Glutamatergic neuron (in vitro differentiated cells): ENCODE results near the gene PI4KA. TPM values are rescaled to one million over a fixed set of nuclear protein-coding genes. Genes with fewer than 3 reads are reported as not detected.
"Not testable (repeated sequence)": the region's sequence is repeated elsewhere in the genome, so short reads cannot be mapped to it uniquely, and the experiment has no call there.

Experiments
- DNase-seq: peaks from one replicate; pipeline ENCODE4 v3.0.0; 2022
- H3K27ac Mint-ChIP-seq: one replicate; pipeline ENCODE4 v1.8.0; 2020; ENCODE audit warnings: mild to moderate bottlenecking, mixed read lengths, inconsistent platforms; ENCODE audit not compliant: unreplicated experiment
- H3K27me3 Mint-ChIP-seq: one replicate; pipeline ENCODE4 v1.8.0; 2020; ENCODE audit warnings: mild to moderate bottlenecking, moderate library complexity, mixed read lengths, inconsistent platforms; ENCODE audit not compliant: unreplicated experiment
- H3K36me3 Mint-ChIP-seq: one replicate; pipeline ENCODE4 v1.8.0; 2020; ENCODE audit warnings: mild to moderate bottlenecking, mixed read lengths, inconsistent platforms; ENCODE audit not compliant: unreplicated experiment
- H3K4me1 Mint-ChIP-seq: one replicate; pipeline ENCODE4 v1.8.0; 2020; ENCODE audit warnings: mild to moderate bottlenecking, low read depth, mixed read lengths, inconsistent platforms; ENCODE audit not compliant: unreplicated experiment
- H3K4me3 Mint-ChIP-seq: one replicate; pipeline ENCODE4 v1.8.0; 2020; ENCODE audit warnings: mild to moderate bottlenecking, mixed read lengths, inconsistent platforms; ENCODE audit not compliant: unreplicated experiment
- H3K9me3 Mint-ChIP-seq: one replicate; pipeline ENCODE4 v1.8.0; 2020; ENCODE audit warnings: mild to moderate bottlenecking, moderate library complexity, mixed read lengths, inconsistent platforms; ENCODE audit not compliant: unreplicated experiment
- CTCF ChIP-seq: fragments of 200-600 bp; sonication (generic); IDR thresholded peaks from one replicate; pipeline ENCODE4 v1.5.0; 2021; ENCODE audit not compliant: partially characterized antibody, unreplicated experiment
- total RNA-seq: library from RNA; stranded (reverse); fragmentation: NEBNext Ultra II Directional; extraction: Animal tissue kit (Norgen Biotek cat#: 25700); gene quantifications from one replicate; pipeline ENCODE4 v1.2.1, GENCODE V29; 2021; ENCODE audit not compliant: unreplicated experiment

The PI4KA gene
- total RNA-seq, 1 donor from 2014 or later, result 165 TPM

GRCh38 chr22:20825624-20826023 is 33.0 kb downstream of the PI4KA start:
- no peak for DNase-seq
- no peak overlapping the region for H3K4me3 Mint-ChIP-seq
- peaks cover 10% of the 10 kb centered on the region for H3K36me3 Mint-ChIP-seq
- no peak for TF ChIP-seq CTCF
- H3K9me3 Mint-ChIP-seq, result no peaks in the 10 kb centered on the region
- H3K27ac Mint-ChIP-seq, result no peak overlapping the region
- H3K4me1 Mint-ChIP-seq, result no peaks in the 10 kb centered on the region
- no peaks in the 10 kb centered on the region for H3K27me3 Mint-ChIP-seq

- not testable (repeated sequence) for H3K9me3 Mint-ChIP-seq, H3K27me3 Mint-ChIP-seq, H3K4me3 Mint-ChIP-seq, DNase-seq, H3K27ac Mint-ChIP-seq, H3K4me1 Mint-ChIP-seq, H3K36me3 Mint-ChIP-seq
These were observed 33.4 kb downstream of the PI4KA start for GRCh38 chr22:20825216-20825615.

GRCh38 chr22:20823264-20823663 is 35.3 kb downstream of the PI4KA start:
- no peak overlapping the region for H3K4me3 Mint-ChIP-seq
- peaks cover 2% of the 10 kb centered on the region for H3K27me3 Mint-ChIP-seq
- no peak overlapping the region for H3K27ac Mint-ChIP-seq
- no peak for TF ChIP-seq CTCF
- no peaks in the 10 kb centered on the region for H3K9me3 Mint-ChIP-seq
- DNase-seq, result no peak
- H3K4me1 Mint-ChIP-seq, result no peaks in the 10 kb centered on the region
- H3K36me3 Mint-ChIP-seq, result no peaks in the 10 kb centered on the region

GRCh38 chr22:20822240-20822639 is 36.4 kb downstream of the PI4KA start:
- Mint-ChIP-seq H3K27ac (no peak overlapping the region), H3K4me3 (no peak overlapping the region), H3K4me1 (no peaks in the 10 kb centered on the region), H3K27me3 (peaks cover 2% of the 10 kb centered on the region), H3K36me3 (no peaks in the 10 kb centered on the region), H3K9me3 (no peaks in the 10 kb centered on the region)
- TF ChIP-seq CTCF, result no peak
- DNase-seq, result no peak

- not testable (repeated sequence) for H3K9me3 Mint-ChIP-seq, H3K4me3 Mint-ChIP-seq, H3K36me3 Mint-ChIP-seq, DNase-seq, H3K27ac Mint-ChIP-seq, H3K4me1 Mint-ChIP-seq, H3K27me3 Mint-ChIP-seq
These were observed 36.8 kb downstream of the PI4KA start for GRCh38 chr22:20821717-20822239.

- TF ChIP-seq CTCF, result no peak
- Mint-ChIP-seq H3K27me3 (peaks cover 2% of the 10 kb centered on the region), H3K27ac (no peak overlapping the region), H3K4me1 (no peaks in the 10 kb centered on the region), H3K9me3 (no peaks in the 10 kb centered on the region), H3K36me3 (no peaks in the 10 kb centered on the region), H3K4me3 (no peak overlapping the region)
- no peak for DNase-seq
These were observed 39.1 kb downstream of the PI4KA start for GRCh38 chr22:20819471-20819870.
